Gastrocnemius medialis (tissue), 4 donors: Measurements from ENCODE around the gene USP24. TPM values are rescaled to one million over a fixed set of nuclear protein-coding genes. Genes with fewer than 3 reads are reported as not detected.

Experiments used
- ATAC-seq, 2 donors: fragments of 150-250 bp; one replicate each; pipeline ENCODE4 v1.9.1; 2016
- DNase-seq, 2 donors: peaks; one replicate each; pipeline ENCODE4 v3.0.0-alpha.2; 2019
- H3K27ac ChIP-seq, 4 donors: fragments of 200-600 bp; sonication (generic); 1 replicate in 1 of 4; 2 replicates in 3 of 4; pipeline ENCODE4 v1.5.1; 2016 to 2018; ENCODE audit warnings: mild to moderate bottlenecking in 2 of 4, moderate library complexity in 1 of 4
- H3K27me3 ChIP-seq, 3 donors: fragments of 200-600 bp; sonication (generic) in 2 of 3; 1 replicate in 1 of 3; 2 replicates in 2 of 3; pipeline versions ENCODE4 v1.5.1 to v1.6.0; 2016 to 2019; ENCODE audit warnings: mild to moderate bottlenecking in 1 of 3, moderate library complexity in 1 of 3
- H3K36me3 ChIP-seq, 2 donors: fragments of 200-600 bp; sonication (generic) in 1 of 2; one replicate each; pipeline ENCODE4 v1.5.1; 2017 to 2018
- H3K4me1 ChIP-seq, 2 donors: fragments of 200-600 bp; sonication (generic) in 1 of 2; one replicate each; pipeline ENCODE4 v1.5.1; 2016 to 2017; ENCODE audit warnings: mild to moderate bottlenecking in 2 of 2
- H3K4me3 ChIP-seq, 4 donors: fragments of 200-600 bp; sonication (generic) in 3 of 4; 1 replicate in 1 of 4; 2 replicates in 3 of 4; pipeline ENCODE4 v1.5.1; 2016 to 2019; ENCODE audit warnings: mild to moderate bottlenecking in 2 of 4
- H3K9me3 ChIP-seq, 3 donors: fragments of 200-600 bp; sonication (generic) in 2 of 3; 1 replicate in 1 of 3; 2 replicates in 2 of 3; pipeline ENCODE4 v1.5.1; 2016 to 2019
- POLR2A ChIP-seq, 2 donors: fragments of 450-650 bp; IDR thresholded peaks; one replicate each; pipeline ENCODE4 v1.6.1; 2017; ENCODE audit warnings: antibody characterized with exemption in 2 of 2, mild to moderate bottlenecking in 2 of 2, moderate library complexity in 2 of 2
- in situ Hi-C, 4 donors: fragments of 200-750 bp; cut with MboI; loops; one replicate each; pipeline versions ENCODE4 v1.15.0 to v1.8.0; 2017; ENCODE audit warnings: low sequenced_read_pairs in 4 of 4
- intact Hi-C: fragments of 100-400 bp; cut with DNase I; formaldehyde crosslinking; loops from one replicate; pipeline ENCODE4 v1.15.1; 2023; ENCODE audit warnings: low total_unique reads
- total RNA-seq, 4 donors: library from RNA; depleted of rRNA; stranded (reverse); fragments of >200 nt; gene quantifications; one replicate each; pipeline versions ENCODE4 v1.1.0 to v1.2.3, GENCODE V29; 2016
- TF ChIP-seq, protein P1 (sequence below), 5 experiments: fragments of 450-650 bp in 3 of 5; fragments of 200-600 bp in 2 of 5; sonication (generic) in 2 of 5; IDR thresholded peaks in 4 of 5; conservative IDR thresholded peaks in 1 of 5; 1 replicate in 4 of 5; 2 replicates in 1 of 5; pipeline ENCODE4 v1.5.1; 2016 to 2019; ENCODE audit warnings: antibody characterized with exemption in 5 of 5, mild to moderate bottlenecking in 3 of 5, moderate library complexity in 3 of 5

Gene USP24
- total RNA-seq, 4 donors from 2014 or later: 77.3 to 102 (median 90.8) TPM

- H3K27me3 ChIP-seq: no peaks in the 10 kb centered on the region
- H3K4me3 ChIP-seq: no peak overlapping the region
- no peaks in the 10 kb centered on the region for H3K36me3 ChIP-seq
- intact Hi-C loops: no loop called here
- DNase-seq: no peak
- TF ChIP-seq, protein P1, sequence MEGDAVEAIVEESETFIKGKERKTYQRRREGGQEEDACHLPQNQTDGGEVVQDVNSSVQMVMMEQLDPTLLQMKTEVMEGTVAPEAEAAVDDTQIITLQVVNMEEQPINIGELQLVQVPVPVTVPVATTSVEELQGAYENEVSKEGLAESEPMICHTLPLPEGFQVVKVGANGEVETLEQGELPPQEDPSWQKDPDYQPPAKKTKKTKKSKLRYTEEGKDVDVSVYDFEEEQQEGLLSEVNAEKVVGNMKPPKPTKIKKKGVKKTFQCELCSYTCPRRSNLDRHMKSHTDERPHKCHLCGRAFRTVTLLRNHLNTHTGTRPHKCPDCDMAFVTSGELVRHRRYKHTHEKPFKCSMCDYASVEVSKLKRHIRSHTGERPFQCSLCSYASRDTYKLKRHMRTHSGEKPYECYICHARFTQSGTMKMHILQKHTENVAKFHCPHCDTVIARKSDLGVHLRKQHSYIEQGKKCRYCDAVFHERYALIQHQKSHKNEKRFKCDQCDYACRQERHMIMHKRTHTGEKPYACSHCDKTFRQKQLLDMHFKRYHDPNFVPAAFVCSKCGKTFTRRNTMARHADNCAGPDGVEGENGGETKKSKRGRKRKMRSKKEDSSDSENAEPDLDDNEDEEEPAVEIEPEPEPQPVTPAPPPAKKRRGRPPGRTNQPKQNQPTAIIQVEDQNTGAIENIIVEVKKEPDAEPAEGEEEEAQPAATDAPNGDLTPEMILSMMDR (IDR thresholded peaks at IDR 0.05 in 4 of 5, conservative IDR thresholded peaks at IDR 0.05 in 1 of 5): no peak
- no peak for TF ChIP-seq POLR2A (IDR thresholded peaks at IDR 0.05)
- H3K4me1 ChIP-seq: peaks cover 5 to 12% of the 10 kb centered on the region in 2 donors
- H3K27ac ChIP-seq: no peak overlapping the region
- in situ Hi-C loops: no loop called here
- no peak for ATAC-seq
- no peaks in the 10 kb centered on the region for H3K9me3 ChIP-seq
Observed at GRCh38 chr1:55244476-55245099, 29.4 kb upstream of the USP24 start.

- intact Hi-C loops (no loop called here), in situ Hi-C loops (no loop called here)
Observed at GRCh38 chr1:55243655-55244054, 28.5 kb upstream of the USP24 start.

DNA sequence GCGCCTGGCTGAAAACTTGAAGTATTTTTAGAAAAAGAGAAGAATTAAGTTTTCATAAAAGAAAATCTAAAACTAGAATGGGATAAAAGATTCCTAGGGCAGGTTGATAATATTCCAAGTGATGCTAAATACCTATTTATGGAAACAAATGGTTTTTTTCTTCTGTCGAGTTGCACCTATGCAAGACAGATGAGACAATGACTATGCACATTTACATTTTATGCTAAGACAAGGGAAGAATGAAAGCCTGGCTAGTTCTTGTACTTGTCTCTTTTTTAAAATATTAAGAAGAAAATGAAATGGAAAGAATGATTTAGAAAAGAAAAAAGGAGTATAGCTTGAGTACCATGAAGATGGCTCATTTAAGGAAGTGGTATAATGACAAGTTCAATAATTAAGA lies 24.4 kb upstream of the USP24 start:
- in situ Hi-C loops: no loop called here
- Histone ChIP-seq H3K4me1 (peaks cover 0 to 1% of the 10 kb centered on the region in 2 donors), H3K36me3 (no peaks in the 10 kb centered on the region), H3K4me3 (no peak overlapping the region), H3K27ac (no peak overlapping the region), H3K27me3 (no peaks in the 10 kb centered on the region), H3K9me3 (no peaks in the 10 kb centered on the region)
- TF ChIP-seq, protein P1 (IDR thresholded peaks at IDR 0.05 in 4 of 5, conservative IDR thresholded peaks at IDR 0.05 in 1 of 5): no peak
- no peak for TF ChIP-seq POLR2A (IDR thresholded peaks at IDR 0.05)
- ATAC-seq (no peak), DNase-seq (no peak)
- intact Hi-C loops: no loop called here

More at GRCh38 chr1:55243655-55244054, 28.5 kb upstream of the USP24 start:
- ATAC-seq (no peak), DNase-seq (no peak)
- H3K27ac ChIP-seq: no peak overlapping the region
- no peak overlapping the region for H3K4me3 ChIP-seq
- H3K9me3 ChIP-seq: no peaks in the 10 kb centered on the region
- H3K27me3 ChIP-seq: no peaks in the 10 kb centered on the region
- peaks cover 4 to 5% of the 10 kb centered on the region in 2 donors for H3K4me1 ChIP-seq
- no peaks in the 10 kb centered on the region for H3K36me3 ChIP-seq
- TF ChIP-seq, protein P1 (IDR thresholded peaks at IDR 0.05 in 4 of 5, conservative IDR thresholded peaks at IDR 0.05 in 1 of 5): no peak
- no peak for TF ChIP-seq POLR2A (IDR thresholded peaks at IDR 0.05)

- H3K4me3 ChIP-seq: no peak overlapping the region
- H3K27ac ChIP-seq: no peak overlapping the region
- no peaks in the 10 kb centered on the region for H3K27me3 ChIP-seq
- TF ChIP-seq, protein P1 (IDR thresholded peaks at IDR 0.05 in 4 of 5, conservative IDR thresholded peaks at IDR 0.05 in 1 of 5): no peak
- TF ChIP-seq POLR2A (IDR thresholded peaks at IDR 0.05): no peak
- intact Hi-C loops (no loop called here), in situ Hi-C loops (no loop called here)
- H3K36me3 ChIP-seq: no peaks in the 10 kb centered on the region
- no peak for DNase-seq
- peak in 1 of 2 donors; percentile 40 for ATAC-seq
- H3K9me3 ChIP-seq: no peaks in the 10 kb centered on the region
- H3K4me1 ChIP-seq: peaks cover 8 to 13% of the 10 kb centered on the region in 2 donors
Observed at GRCh38 chr1:55235722-55236121, 20.6 kb upstream of the USP24 start.

GRCh38 chr1:55234016-55234415 lies 18.9 kb upstream of the USP24 start:
- no peak for ATAC-seq
- H3K36me3 ChIP-seq: no peaks in the 10 kb centered on the region
- peaks cover 23 to 25% of the 10 kb centered on the region in 2 donors for H3K4me1 ChIP-seq
- in situ Hi-C loops (no loop called here), intact Hi-C loops (no loop called here)
- H3K27me3 ChIP-seq: no peaks in the 10 kb centered on the region
- no peak overlapping the region for H3K4me3 ChIP-seq
- TF ChIP-seq, protein P1 (IDR thresholded peaks at IDR 0.05 in 4 of 5, conservative IDR thresholded peaks at IDR 0.05 in 1 of 5): no peak
- DNase-seq: no peak
- no peak overlapping the region for H3K27ac ChIP-seq
- H3K9me3 ChIP-seq: no peaks in the 10 kb centered on the region
